ENCODE results near the gene CD55.
A peak's percentile ranks its signal among the peaks of the same experiment; 100 is the strongest.

- TF ChIP-seq CTCF (IDR thresholded peaks at IDR 0.05 in 2 of 3, conservative IDR thresholded peaks at IDR 0.05 in 1 of 3; ENCODE audit: borderline replicate concordance in 1 of 3, insufficient read depth in 1 of 3, low read depth in 2 of 3, low read length in 2 of 3): no peak
- no peak for TF ChIP-seq RAD21 (IDR thresholded peaks at IDR 0.05; ENCODE audit: low read depth)
- no peak for TF ChIP-seq POLR2A (IDR thresholded peaks at IDR 0.05; ENCODE audit: borderline replicate concordance, extremely low read depth, insufficient read depth, insufficient read length)
- TF ChIP-seq MAX (IDR thresholded peaks at IDR 0.05): no peak
- no peak for TF ChIP-seq EZH2phosphoT487 (IDR thresholded peaks at IDR 0.05; ENCODE audit: borderline replicate concordance)
- no peak for TF ChIP-seq EZH2 (IDR thresholded peaks at IDR 0.05)
- TF ChIP-seq POLR2AphosphoS5 (IDR thresholded peaks at IDR 0.05; ENCODE audit: low read depth, low read length): 0 out of 2 replicates have a peak, but pooled peaks have one; percentile 17
- TF ChIP-seq ZBTB33 (IDR thresholded peaks at IDR 0.05; ENCODE audit: extremely low read depth, insufficient replicate concordance, low read length): no peak
Observed at GRCh38 chr1:207321790-207322645, 540 bp downstream of the CD55 start.
